PC-9 (cell line): ENCODE results near the gene DPP7. TPM values are rescaled to one million over a fixed set of nuclear protein-coding genes. Genes with fewer than 3 reads are reported as not detected.
A peak's percentile ranks its signal among the peaks of the same experiment; 100 is the strongest.

ENCODE experiments used
- BruUV-seq: library from RNA; stranded (reverse); fragments of 400-500 nt; replicated peaks from 2 replicates; lab custom pipeline; 2021; lab: Mats Ljungman, UMichigan
- CTCF ChIA-PET: fragments of 300-600 bp; sonication (Branson Sonifier 250); formaldehyde crosslinking; loops from one replicate; lab custom pipeline; 2022; ENCODE audit warnings: antibody characterized with exemption; lab: Charles Lee
- POLR2A ChIA-PET: fragments of 300-600 bp; sonication (Branson Sonifier 250); formaldehyde crosslinking; loops from one replicate; lab custom pipeline; 2022; ENCODE audit warnings: antibody characterized with exemption; ENCODE audit not compliant: unreplicated experiment; lab: Charles Lee
- DNase-seq, 2 experiments: peaks; one replicate each; pipeline versions ENCODE4 v3.0.0 to v3.0.0-alpha.2; 2015 to 2022; ENCODE audit warnings: mixed read lengths in 1 of 2
- H2AFZ ChIP-seq: fragments of 200-600 bp; sonication (generic); 2 replicates; pipeline ENCODE4 v1.8.1; 2017; ENCODE audit warnings: antibody characterized with exemption
- H3F3A ChIP-seq: fragments of 200-600 bp; sonication (generic); 2 replicates; pipeline ENCODE4 v1.8.1; 2017; ENCODE audit warnings: antibody characterized with exemption, mild to moderate bottlenecking, low read depth; ENCODE audit not compliant: insufficient read depth
- H3K27ac ChIP-seq: fragments of 200-600 bp; sonication (generic); 2 replicates; pipeline ENCODE4 v1.6.1; 2016; ENCODE audit warnings: mixed run types
- H3K27me3 ChIP-seq: fragments of 200-600 bp; sonication (generic); 2 replicates; pipeline ENCODE4 v1.6.1; 2016; ENCODE audit warnings: low read depth, mixed run types; ENCODE audit not compliant: insufficient read depth
- H3K36me3 ChIP-seq: fragments of 200-600 bp; sonication (generic); 2 replicates; pipeline ENCODE4 v1.6.1; 2016; ENCODE audit warnings: low read depth, mixed run types
- H3K4me1 ChIP-seq: fragments of 200-600 bp; sonication (generic); replicated peaks from 2 replicates; pipeline ENCODE4 v1.6.1; 2016; ENCODE audit warnings: mixed run types; ENCODE audit not compliant: insufficient read depth
- H3K4me2 ChIP-seq: fragments of 200-600 bp; sonication (generic); 2 replicates; pipeline ENCODE4 v1.6.1; 2017; ENCODE audit warnings: mixed run types
- H3K4me3 ChIP-seq: fragments of 200-600 bp; sonication (generic); 2 replicates; pipeline ENCODE4 v1.6.1; 2016; ENCODE audit warnings: mixed run types
- H3K79me2 ChIP-seq: fragments of 200-600 bp; sonication (generic); 2 replicates; pipeline ENCODE4 v1.6.1; 2017; ENCODE audit warnings: low read depth, mixed run types
- H3K9me2 ChIP-seq: fragments of 200-600 bp; sonication (generic); 2 replicates; pipeline ENCODE4 v1.8.1; 2017; ENCODE audit warnings: mild to moderate bottlenecking; ENCODE audit not compliant: insufficient read depth
- H3K9me3 ChIP-seq: fragments of 200-600 bp; sonication (generic); 2 replicates; pipeline ENCODE4 v1.8.1; 2016; ENCODE audit warnings: low read depth; ENCODE audit not compliant: insufficient read depth
- H4K20me1 ChIP-seq: fragments of 200-600 bp; sonication (generic); 2 replicates; pipeline ENCODE4 v1.8.1; 2017; ENCODE audit not compliant: insufficient read depth
- EZH2 ChIP-seq: fragments of 200-600 bp; sonication (generic); IDR thresholded peaks from 2 replicates; pipeline ENCODE4 v1.8.0; 2017; ENCODE audit warnings: antibody characterized with exemption, low read depth
- intact Hi-C: fragments of 100-400 bp; cut with micrococcal nuclease; formaldehyde crosslinking; loops from one replicate; pipeline ENCODE4 v1.10.0; 2022; ENCODE audit not compliant: unreplicated experiment
- total RNA-seq: library from RNA; stranded (reverse); gene quantifications from 2 replicates; pipeline ENCODE4 v1.2.3, GENCODE V29; 2021
- TF ChIP-seq, protein P1 (sequence below): fragments of 200-600 bp; sonication (generic); conservative IDR thresholded peaks from 2 replicates; pipeline ENCODE4 v1.6.1; 2017; ENCODE audit warnings: mixed run types, antibody characterized with exemption, mild to moderate bottlenecking, moderate library complexity

The DPP7 gene
- total RNA-seq, 1 experiment from 2014 or later = 104 TPM

DNA sequence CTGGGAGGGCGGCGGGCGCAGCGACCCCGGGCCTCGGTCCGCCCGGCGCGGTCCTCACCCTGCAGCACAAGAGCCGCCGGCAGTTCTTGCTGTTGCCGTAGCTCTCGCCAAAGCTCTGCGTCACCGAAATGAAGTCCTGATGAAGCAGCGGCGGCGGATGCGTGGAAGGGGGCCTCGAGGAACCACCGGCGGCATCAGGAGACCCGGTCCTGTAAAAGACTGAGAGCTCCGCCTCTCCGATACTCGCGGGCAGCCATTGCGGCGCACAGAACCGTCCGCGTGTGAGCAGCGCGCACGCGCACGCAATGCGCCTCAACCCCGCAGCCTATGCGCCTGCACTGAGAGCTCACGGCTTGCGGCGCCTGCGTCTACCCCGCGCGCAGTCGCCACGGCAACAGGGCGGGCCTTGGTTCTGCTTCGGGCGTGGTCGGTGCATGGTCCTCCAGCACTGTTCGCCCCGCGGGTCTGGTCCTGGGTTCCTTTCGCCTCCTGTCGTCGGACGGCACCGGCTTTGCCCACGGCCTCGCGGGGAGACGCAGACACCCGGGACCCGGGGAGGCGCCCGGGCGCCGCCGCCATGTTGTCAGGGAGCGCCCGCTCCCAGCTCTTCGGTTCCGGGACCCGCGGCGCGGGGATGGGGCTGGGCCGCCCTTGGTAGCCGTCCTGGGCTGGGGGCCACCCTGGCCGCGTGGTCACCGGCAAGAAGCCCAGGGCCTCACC, 15.1 kb upstream of the DPP7 start:
- ChIA-PET CTCF (interaction anchor here (0.5 to 0.7 kb wide), 6 partner anchors 22 to 186 kb away, joined by 3 to 10 read pairs (median 6); partner anchors contain the start of gene RNF224), POLR2A (interaction anchor here (0.6 to 1.0 kb wide), 7 partner anchors 20 to 513 kb away, joined by 3 to 12 read pairs (median 4); no protein-coding TSS in a partner anchor)
- peaks cover 28% of the 10 kb centered on the region for H3K4me1 ChIP-seq
- H3K27me3 ChIP-seq = no peaks in the 10 kb centered on the region
- peak overlapping the region; percentile 86 for H3K4me3 ChIP-seq
- H3K4me2 ChIP-seq = peak overlapping the region; percentile 100
- DNase-seq = peak; percentile 76 to 93
- H3K36me3 ChIP-seq = no peaks in the 10 kb centered on the region
- H3K79me2 ChIP-seq = peaks cover 45% of the 10 kb centered on the region
- TF ChIP-seq EZH2 = no peak
- TF ChIP-seq, protein P1, sequence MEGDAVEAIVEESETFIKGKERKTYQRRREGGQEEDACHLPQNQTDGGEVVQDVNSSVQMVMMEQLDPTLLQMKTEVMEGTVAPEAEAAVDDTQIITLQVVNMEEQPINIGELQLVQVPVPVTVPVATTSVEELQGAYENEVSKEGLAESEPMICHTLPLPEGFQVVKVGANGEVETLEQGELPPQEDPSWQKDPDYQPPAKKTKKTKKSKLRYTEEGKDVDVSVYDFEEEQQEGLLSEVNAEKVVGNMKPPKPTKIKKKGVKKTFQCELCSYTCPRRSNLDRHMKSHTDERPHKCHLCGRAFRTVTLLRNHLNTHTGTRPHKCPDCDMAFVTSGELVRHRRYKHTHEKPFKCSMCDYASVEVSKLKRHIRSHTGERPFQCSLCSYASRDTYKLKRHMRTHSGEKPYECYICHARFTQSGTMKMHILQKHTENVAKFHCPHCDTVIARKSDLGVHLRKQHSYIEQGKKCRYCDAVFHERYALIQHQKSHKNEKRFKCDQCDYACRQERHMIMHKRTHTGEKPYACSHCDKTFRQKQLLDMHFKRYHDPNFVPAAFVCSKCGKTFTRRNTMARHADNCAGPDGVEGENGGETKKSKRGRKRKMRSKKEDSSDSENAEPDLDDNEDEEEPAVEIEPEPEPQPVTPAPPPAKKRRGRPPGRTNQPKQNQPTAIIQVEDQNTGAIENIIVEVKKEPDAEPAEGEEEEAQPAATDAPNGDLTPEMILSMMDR = no peak
- peaks cover 23% of the 10 kb centered on the region; the same call in 1 of the 2 replicates for H3F3A ChIP-seq
- no peaks in the 10 kb centered on the region for H3K9me3 ChIP-seq
- peak overlapping the region; percentile 90 for H2AFZ ChIP-seq
- no peaks in the 10 kb centered on the region for H4K20me1 ChIP-seq
- BruUV-seq = no TSS peak
- peak overlapping the region; percentile 54 for H3K27ac ChIP-seq
- no peaks in the 10 kb centered on the region for H3K9me2 ChIP-seq
- intact Hi-C loops = loop anchor here (2.0 to 5.0 kb wide), 3 partner anchors 38 to 69 kb away; partner anchors contain the start of genes ANAPC2 and SSNA1

DNA sequence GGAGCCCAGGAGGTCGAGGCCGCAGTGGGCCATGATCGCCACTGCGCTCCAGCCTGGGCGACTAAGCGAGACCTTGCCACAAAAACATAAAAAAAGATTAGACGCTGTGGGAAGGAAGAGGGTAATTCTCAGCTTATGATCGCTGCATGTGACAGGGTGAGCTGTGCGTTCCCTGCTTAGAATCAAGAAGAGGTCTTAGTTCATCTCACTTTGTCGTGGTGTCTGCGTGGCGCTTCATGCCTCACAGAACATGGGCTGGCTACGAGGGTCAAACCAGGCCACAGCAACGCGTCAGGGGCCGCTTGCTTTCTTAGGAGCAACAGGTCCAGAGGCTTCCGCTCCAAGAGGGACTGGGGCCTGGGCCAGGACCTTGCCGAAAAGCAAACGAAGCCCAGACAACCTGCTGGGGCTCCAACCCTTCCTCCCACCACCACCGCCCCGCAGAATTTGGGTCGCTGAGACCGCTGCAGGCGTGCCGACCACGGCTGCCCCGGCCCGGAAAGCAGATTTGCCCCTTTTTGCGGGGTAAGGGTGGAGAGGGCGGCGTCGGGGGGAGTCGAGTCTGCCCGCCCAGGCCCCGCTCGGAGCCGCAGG, 14.4 kb upstream of the DPP7 start:
- no peaks in the 10 kb centered on the region for H3K9me3 ChIP-seq
- CTCF ChIA-PET = interaction anchor here (0.5 to 0.7 kb wide), 2 partner anchors 22 to 62 kb away, joined by 6 to 10 read pairs; no protein-coding TSS in a partner anchor
- intact Hi-C loops = loop anchor here (2.0 to 5.0 kb wide), 3 partner anchors 38 to 70 kb away; partner anchors contain the start of genes ANAPC2 and SSNA1
- peaks cover 16% of the 10 kb centered on the region; the same call in 1 of the 2 replicates for H3F3A ChIP-seq
- no peaks in the 10 kb centered on the region for H4K20me1 ChIP-seq
- TSS peak; percentile 36 for BruUV-seq
- no peaks in the 10 kb centered on the region for H3K27me3 ChIP-seq
- H3K4me1 ChIP-seq = peaks cover 28% of the 10 kb centered on the region
- peaks cover 48% of the 10 kb centered on the region for H3K79me2 ChIP-seq
- TF ChIP-seq, protein P1 = no peak
- TF ChIP-seq EZH2 = no peak
- peak overlapping the region; percentile 90 for H2AFZ ChIP-seq
- H3K4me2 ChIP-seq = peak overlapping the region; percentile 100
- POLR2A ChIA-PET = interaction anchor here (0.6 to 1.0 kb wide), 4 partner anchors 69 to 514 kb away, joined by 3 to 7 read pairs (median 4); no protein-coding TSS in a partner anchor
- no peaks in the 10 kb centered on the region for H3K36me3 ChIP-seq
- peak overlapping the region; percentile 86 for H3K4me3 ChIP-seq
- peak overlapping the region; percentile 54 for H3K27ac ChIP-seq
- H3K9me2 ChIP-seq = no peaks in the 10 kb centered on the region
- no peak for DNase-seq

DNA sequence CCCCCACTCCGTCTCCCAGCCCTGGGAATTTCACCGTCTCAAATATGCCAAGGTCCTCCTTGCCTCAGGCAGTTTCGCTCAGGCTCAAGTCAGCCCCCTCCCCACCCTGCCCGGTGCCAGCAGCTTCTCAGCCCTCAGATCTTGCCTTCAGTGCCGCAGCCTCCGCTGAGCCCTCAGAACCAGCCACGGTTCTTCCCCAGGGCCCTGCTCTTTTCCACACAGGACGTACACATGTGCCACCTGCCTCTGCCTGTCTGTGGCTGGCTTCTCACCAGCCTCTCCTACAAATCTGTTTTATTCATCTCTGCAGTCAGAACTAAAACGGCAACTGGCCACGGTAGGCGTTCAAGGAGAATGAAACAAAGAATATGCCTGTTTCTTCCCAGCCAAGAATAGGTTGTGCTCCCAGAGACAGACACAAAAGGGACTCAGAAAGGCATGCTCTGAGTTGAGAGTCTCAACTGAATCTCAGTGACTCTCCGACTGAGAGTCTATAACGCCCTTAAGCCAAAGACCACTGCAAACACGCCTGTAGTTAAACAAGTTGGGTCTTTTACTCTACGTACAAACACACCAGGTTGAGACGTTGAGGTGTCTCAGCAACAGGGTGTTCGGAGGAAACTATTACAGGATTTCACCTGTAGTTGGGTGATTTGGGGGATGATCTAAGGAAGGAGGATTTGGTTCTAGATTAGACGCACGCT, 13.8 kb upstream of the DPP7 start:
- Histone ChIP-seq H3K4me3 (peak overlapping the region; percentile 86), H3K9me3 (no peaks in the 10 kb centered on the region), H4K20me1 (no peaks in the 10 kb centered on the region), H3K79me2 (peaks cover 48% of the 10 kb centered on the region), H3K27ac (peak overlapping the region; percentile 54), H3K9me2 (no peaks in the 10 kb centered on the region), H3K27me3 (no peaks in the 10 kb centered on the region), H3K4me1 (peaks cover 28% of the 10 kb centered on the region), H3F3A (peaks cover 10% of the 10 kb centered on the region; the same call in 1 of the 2 replicates), H3K36me3 (no peaks in the 10 kb centered on the region), H3K4me2 (peak overlapping the region; percentile 100), H2AFZ (peak overlapping the region; percentile 90)
- intact Hi-C loops = loop anchor here (2.0 to 5.0 kb wide), 3 partner anchors 39 to 70 kb away; partner anchors contain the start of genes ANAPC2 and SSNA1
- ChIA-PET POLR2A (interaction anchor here (0.6 kb wide), 1 partner anchor 24 kb away, joined by 3 read pairs; no protein-coding TSS in a partner anchor), CTCF (interaction anchor here (0.6 to 0.8 kb wide), 5 partner anchors 60 to 462 kb away, joined by 3 to 17 read pairs (median 6); partner anchors contain the start of gene SSNA1)
- no peak for DNase-seq
- no TSS peak for BruUV-seq
- TF ChIP-seq EZH2 = no peak
- TF ChIP-seq, protein P1 = no peak
